KMS-11 (cell line): Measurements from ENCODE around the gene MYH10.

Experiments used
- H2AFZ ChIP-seq: fragments of 200-600 bp; sonication (generic); 2 replicates; pipeline ENCODE4 v1.6.1; 2016; ENCODE audit warnings: antibody characterized with exemption, mixed run types, low read depth
- H3K27ac ChIP-seq: fragments of 200-600 bp; sonication (generic); 2 replicates; pipeline ENCODE4 v1.6.1; 2016; ENCODE audit warnings: mild to moderate bottlenecking, mixed run types
- H3K27me3 ChIP-seq: fragments of 200-600 bp; sonication (generic); 2 replicates; pipeline ENCODE4 v1.6.1; 2017; ENCODE audit warnings: mild to moderate bottlenecking, low read depth, mixed run types, moderate library complexity; ENCODE audit not compliant: insufficient read depth
- H3K36me3 ChIP-seq: fragments of 200-600 bp; sonication (generic); 2 replicates; pipeline ENCODE4 v1.6.1; 2017; ENCODE audit warnings: mild to moderate bottlenecking, mixed run types; ENCODE audit not compliant: insufficient read depth
- H3K4me1 ChIP-seq: fragments of 200-600 bp; sonication (generic); 2 replicates; pipeline ENCODE4 v1.6.1; 2016; ENCODE audit warnings: mild to moderate bottlenecking, low read depth, mixed run types; ENCODE audit not compliant: poor library complexity, severe bottlenecking
- H3K4me2 ChIP-seq: fragments of 200-600 bp; sonication (generic); 2 replicates; pipeline ENCODE4 v1.7.0; 2016; ENCODE audit warnings: mild to moderate bottlenecking, mixed run types
- H3K4me3 ChIP-seq: fragments of 200-600 bp; sonication (generic); IDR thresholded peaks from 2 replicates; pipeline ENCODE4 v1.6.1; 2017; ENCODE audit warnings: low read depth, low read length, mixed read lengths; ENCODE audit not compliant: insufficient read depth
- H3K79me2 ChIP-seq: fragments of 200-600 bp; sonication (generic); 2 replicates; pipeline ENCODE4 v1.6.1; 2016; ENCODE audit warnings: low read depth, mixed run types; ENCODE audit not compliant: insufficient read depth
- H3K9ac ChIP-seq: fragments of 200-600 bp; sonication (generic); 2 replicates; pipeline ENCODE4 v1.6.1; 2016; ENCODE audit warnings: mild to moderate bottlenecking, mixed run types
- H4K20me1 ChIP-seq: fragments of 200-600 bp; sonication (generic); 2 replicates; pipeline ENCODE4 v1.6.1; 2016; ENCODE audit warnings: mild to moderate bottlenecking, mixed run types; ENCODE audit not compliant: insufficient read depth
- CTCF ChIP-seq: fragments of 200-600 bp; sonication (generic); conservative IDR thresholded peaks from 2 replicates; pipeline ENCODE4 v1.6.1; 2017; ENCODE audit warnings: low read depth, mild to moderate bottlenecking, antibody characterized with exemption, low read length, moderate library complexity, mixed read lengths

Gene MYH10

GRCh38 chr17:8489841-8490240 lies 140.7 kb downstream of the MYH10 start:
- Histone ChIP-seq H3K27ac (no peak overlapping the region), H4K20me1 (no peaks in the 10 kb centered on the region), H3K36me3 (no peaks in the 10 kb centered on the region), H3K4me1 (no peaks in the 10 kb centered on the region), H3K9ac (no peak overlapping the region), H2AFZ (no peak overlapping the region), H3K79me2 (no peaks in the 10 kb centered on the region), H3K4me2 (no peak overlapping the region), H3K27me3 (no peaks in the 10 kb centered on the region), H3K4me3 (no peak overlapping the region)
- no peak for TF ChIP-seq CTCF

- no peaks in the 10 kb centered on the region for H4K20me1 ChIP-seq
- no peaks in the 10 kb centered on the region for H3K36me3 ChIP-seq
- H3K4me1 ChIP-seq = no peaks in the 10 kb centered on the region
- no peak overlapping the region for H3K4me3 ChIP-seq
- H3K9ac ChIP-seq = no peak overlapping the region
- no peak overlapping the region for H3K27ac ChIP-seq
- no peak for TF ChIP-seq CTCF
- no peak overlapping the region for H3K4me2 ChIP-seq
- H2AFZ ChIP-seq = no peak overlapping the region
- H3K27me3 ChIP-seq = no peaks in the 10 kb centered on the region
- no peaks in the 10 kb centered on the region for H3K79me2 ChIP-seq
Observed at GRCh38 chr17:8488901-8489300, 141.6 kb downstream of the MYH10 start.

DNA sequence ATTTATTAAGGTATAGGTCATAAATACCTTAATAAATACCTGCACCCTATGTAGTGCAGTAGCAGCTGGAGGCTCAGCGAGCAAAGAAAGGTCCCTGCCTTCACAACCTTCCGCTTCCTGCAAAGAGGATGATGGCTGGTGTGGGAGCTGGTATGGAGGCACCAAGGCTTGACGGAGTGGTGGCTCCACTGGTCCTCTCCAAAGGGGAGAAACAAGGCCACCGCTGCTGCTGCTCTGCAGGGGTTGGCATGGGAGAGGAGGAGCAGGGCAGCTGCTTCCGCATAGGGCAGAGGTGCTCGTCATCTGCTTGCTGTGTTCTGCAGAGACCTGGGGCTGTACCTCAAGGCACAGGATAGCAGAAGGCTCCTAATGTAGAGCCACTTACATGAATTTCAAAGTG lies 142.0 kb downstream of the MYH10 start:
- Histone ChIP-seq H4K20me1 (no peaks in the 10 kb centered on the region), H3K27me3 (no peaks in the 10 kb centered on the region), H2AFZ (no peak overlapping the region), H3K4me3 (no peak overlapping the region), H3K9ac (no peak overlapping the region), H3K36me3 (no peaks in the 10 kb centered on the region), H3K4me1 (no peaks in the 10 kb centered on the region), H3K27ac (no peak overlapping the region), H3K4me2 (no peak overlapping the region), H3K79me2 (no peaks in the 10 kb centered on the region)
- no peak for TF ChIP-seq CTCF

DNA sequence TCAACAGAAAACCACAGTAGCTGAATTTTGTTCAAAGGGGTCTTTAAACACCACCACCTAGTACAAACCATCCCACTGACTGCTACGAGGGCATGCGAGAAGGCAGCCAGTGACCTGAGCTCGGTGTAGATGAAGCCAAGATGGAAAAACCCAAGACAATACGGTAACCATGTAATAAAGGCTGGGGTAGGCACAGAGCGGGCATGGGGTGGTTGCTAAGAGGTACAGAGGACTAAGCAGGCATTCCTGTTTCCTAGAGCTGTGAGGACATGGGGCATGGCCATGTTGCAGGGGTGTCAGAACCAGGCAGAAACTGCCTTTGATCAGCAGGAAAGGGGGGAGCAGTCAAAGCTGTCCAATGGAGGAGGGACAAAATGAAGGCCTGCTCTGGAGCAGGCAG lies 142.8 kb downstream of the MYH10 start:
- TF ChIP-seq CTCF = no peak
- no peaks in the 10 kb centered on the region for H3K36me3 ChIP-seq
- no peaks in the 10 kb centered on the region for H4K20me1 ChIP-seq
- H3K4me1 ChIP-seq = no peaks in the 10 kb centered on the region
- no peaks in the 10 kb centered on the region for H3K79me2 ChIP-seq
- no peak overlapping the region for H3K4me2 ChIP-seq
- no peak overlapping the region for H2AFZ ChIP-seq
- H3K4me3 ChIP-seq = no peak overlapping the region
- H3K9ac ChIP-seq = no peak overlapping the region
- no peak overlapping the region for H3K27ac ChIP-seq
- no peaks in the 10 kb centered on the region for H3K27me3 ChIP-seq
